Activated CD4-positive, alpha-beta T cell treated with anti-CD3 and anti-CD28 coated beads, Interleukin-2, amount 10 ng/mL, durations not matched to agents 7 days and 5 days (primary cell): ENCODE results near the gene ST6GALNAC2. TPM values are rescaled to one million over a fixed set of nuclear protein-coding genes. Genes with fewer than 3 reads are reported as not detected.

Experiments used
- CTCF ChIA-PET: fragments of 350-600 bp; sonication (Branson Sonifier 250); formaldehyde crosslinking; loops from one replicate; lab custom pipeline; 2021; ENCODE audit warnings: antibody characterized with exemption; lab: Charles Lee
- POLR2A ChIA-PET: fragments of 350-600 bp; sonication (Branson Sonifier 250); formaldehyde crosslinking; loops from one replicate; lab custom pipeline; 2021; ENCODE audit warnings: antibody characterized with exemption; lab: Charles Lee
- DNase-seq: peaks from one replicate; pipeline ENCODE4 v3.0.0-alpha.2; 2020
- H3K27ac Mint-ChIP-seq: one replicate; pipeline ENCODE4 v1.8.0; 2021; ENCODE audit warnings: mild to moderate bottlenecking, moderate library complexity, mixed read lengths
- H3K27me3 Mint-ChIP-seq: one replicate; pipeline ENCODE4 v1.8.0; 2021; ENCODE audit warnings: mixed read lengths
- H3K36me3 Mint-ChIP-seq: one replicate; pipeline ENCODE4 v1.8.0; 2021; ENCODE audit warnings: low read depth, mixed read lengths
- H3K4me1 Mint-ChIP-seq: one replicate; pipeline ENCODE4 v1.8.0; 2021; ENCODE audit warnings: mixed read lengths
- H3K4me3 Mint-ChIP-seq: one replicate; pipeline ENCODE4 v1.8.0; 2021; ENCODE audit warnings: mild to moderate bottlenecking, moderate library complexity, mixed read lengths
- H3K9me3 Mint-ChIP-seq: one replicate; pipeline ENCODE4 v1.8.0; 2021; ENCODE audit warnings: mixed read lengths
- total RNA-seq, 2 experiments: library from RNA; stranded (reverse); gene quantifications; one replicate each; pipeline ENCODE4 v1.2.3, GENCODE V29; 2021

ST6GALNAC2 gene
- total RNA-seq, 2 experiments from 2014 or later = not detected

- H3K36me3 Mint-ChIP-seq = no peaks in the 10 kb centered on the region
- H3K9me3 Mint-ChIP-seq = no peaks in the 10 kb centered on the region
- CTCF ChIA-PET = interaction anchor here (0.7 to 2.0 kb wide), 4 partner anchors 13 to 38 kb away, joined by 3 to 10 read pairs (median 4); no protein-coding TSS in a partner anchor
- no peak overlapping the region for H3K4me3 Mint-ChIP-seq
- H3K27me3 Mint-ChIP-seq = peaks cover 57% of the 10 kb centered on the region
- H3K4me1 Mint-ChIP-seq = peaks cover 10% of the 10 kb centered on the region
- POLR2A ChIA-PET = no interaction called here
- no peak overlapping the region for H3K27ac Mint-ChIP-seq
- DNase-seq = peak; percentile 23
Measured at GRCh38 chr17:76540381-76541300, 45.0 kb downstream of the ST6GALNAC2 start.

- H3K4me3 Mint-ChIP-seq = peak within 1 kb of the TSS; percentile 25
- no peak within 1 kb of the TSS for H3K27ac Mint-ChIP-seq
- CTCF ChIA-PET = interaction anchor here (0.7 to 2.0 kb wide), 4 partner anchors 11 to 37 kb away, joined by 3 to 10 read pairs (median 4); no protein-coding TSS in a partner anchor
- POLR2A ChIA-PET = no interaction called here
- peaks cover 60% of the 10 kb centered on the region for H3K27me3 Mint-ChIP-seq
- no peaks in the 10 kb centered on the region for H3K36me3 Mint-ChIP-seq
- H3K9me3 Mint-ChIP-seq = no peaks in the 10 kb centered on the region
- DNase-seq = no peak
- H3K4me1 Mint-ChIP-seq = peaks cover 10% of the 10 kb centered on the region
Measured at GRCh38 chr17:76539631-76540271, 45.9 kb downstream of the ST6GALNAC2 start, which contains the start of gene PRCD. Gene PRCD (plus strand): TSS chr17:76540044. CDS start chr17:76540142, 98 bp downstream.

GRCh38 chr17:76538941-76539570 is 46.6 kb downstream of the ST6GALNAC2 start:
- POLR2A ChIA-PET = no interaction called here

GRCh38 chr17:76538281-76538931 is 47.3 kb downstream of the ST6GALNAC2 start:
- POLR2A ChIA-PET = no interaction called here
- CTCF ChIA-PET = interaction anchor here (1.5 kb wide), 1 partner anchor 10 kb away, joined by 4 read pairs; no protein-coding TSS in a partner anchor

More at GRCh38 chr17:76538941-76539570, 46.6 kb downstream of the ST6GALNAC2 start:
- Mint-ChIP-seq H3K9me3 (no peaks in the 10 kb centered on the region), H3K36me3 (no peaks in the 10 kb centered on the region), H3K4me1 (peaks cover 9% of the 10 kb centered on the region), H3K27ac (no peak overlapping the region), H3K27me3 (peaks cover 57% of the 10 kb centered on the region), H3K4me3 (peak overlapping the region; percentile 25)
- DNase-seq = no peak
- CTCF ChIA-PET = interaction anchor here (1.5 to 2.0 kb wide), 3 partner anchors 10 to 36 kb away, joined by 4 to 10 read pairs (median 4); no protein-coding TSS in a partner anchor

GRCh38 chr17:76537578-76538280 is 47.9 kb downstream of the ST6GALNAC2 start, which contains the start of gene CYGB:
Gene CYGB (minus strand): TSS chr17:76537709. CDS start chr17:76537542, 167 bp downstream.
- ChIA-PET CTCF (no interaction called here), POLR2A (no interaction called here)
- peaks cover 6% of the 10 kb centered on the region for H3K4me1 Mint-ChIP-seq
- H3K4me3 Mint-ChIP-seq = no peak within 1 kb of the TSS
- no peaks in the 10 kb centered on the region for H3K9me3 Mint-ChIP-seq
- DNase-seq = no peak
- no peaks in the 10 kb centered on the region for H3K36me3 Mint-ChIP-seq
- H3K27me3 Mint-ChIP-seq = peaks cover 52% of the 10 kb centered on the region
- H3K27ac Mint-ChIP-seq = no peak within 1 kb of the TSS

More at GRCh38 chr17:76538281-76538931, 47.3 kb downstream of the ST6GALNAC2 start:
- Mint-ChIP-seq H3K4me3 (peak overlapping the region; percentile 25), H3K27ac (no peak overlapping the region), H3K27me3 (peaks cover 53% of the 10 kb centered on the region), H3K4me1 (peaks cover 6% of the 10 kb centered on the region), H3K36me3 (no peaks in the 10 kb centered on the region), H3K9me3 (no peaks in the 10 kb centered on the region)
- no peak for DNase-seq

GRCh38 chr17:76537288-76537577 is 48.4 kb downstream of the ST6GALNAC2 start:
- DNase-seq = no peak
- ChIA-PET CTCF (no interaction called here), POLR2A (no interaction called here)
- Mint-ChIP-seq H3K4me3 (no peak overlapping the region), H3K9me3 (no peaks in the 10 kb centered on the region), H3K4me1 (peaks cover 6% of the 10 kb centered on the region), H3K27me3 (peaks cover 48% of the 10 kb centered on the region), H3K36me3 (no peaks in the 10 kb centered on the region), H3K27ac (no peak overlapping the region)

GRCh38 chr17:76536511-76537287 is 49.0 kb downstream of the ST6GALNAC2 start:
- H3K4me3 Mint-ChIP-seq = no peak overlapping the region
- no peak overlapping the region for H3K27ac Mint-ChIP-seq
- CTCF ChIA-PET = interaction anchor here (0.5 to 3.2 kb wide), 3 partner anchors 13 to 27 kb away, joined by 3 to 16 read pairs (median 3); no protein-coding TSS in a partner anchor
- H3K4me1 Mint-ChIP-seq = peaks cover 6% of the 10 kb centered on the region
- peaks cover 44% of the 10 kb centered on the region for H3K27me3 Mint-ChIP-seq
- POLR2A ChIA-PET = no interaction called here
- H3K36me3 Mint-ChIP-seq = no peaks in the 10 kb centered on the region
- no peak for DNase-seq
- no peaks in the 10 kb centered on the region for H3K9me3 Mint-ChIP-seq

- no peaks in the 10 kb centered on the region for H3K36me3 Mint-ChIP-seq
- H3K4me3 Mint-ChIP-seq = no peak overlapping the region
- ChIA-PET POLR2A (no interaction called here), CTCF (interaction anchor here (0.5 to 3.2 kb wide), 3 partner anchors 13 to 28 kb away, joined by 3 to 16 read pairs (median 3); no protein-coding TSS in a partner anchor)
- peaks cover 6% of the 10 kb centered on the region for H3K4me1 Mint-ChIP-seq
- H3K27me3 Mint-ChIP-seq = peaks cover 41% of the 10 kb centered on the region
- DNase-seq = no peak
- H3K9me3 Mint-ChIP-seq = no peaks in the 10 kb centered on the region
- no peak overlapping the region for H3K27ac Mint-ChIP-seq
Measured at GRCh38 chr17:76535788-76536510, 49.7 kb downstream of the ST6GALNAC2 start.

- Mint-ChIP-seq H3K27ac (peak overlapping the region; percentile 46), H3K9me3 (no peaks in the 10 kb centered on the region), H3K27me3 (peaks cover 34% of the 10 kb centered on the region), H3K4me3 (no peak overlapping the region), H3K4me1 (peaks cover 5% of the 10 kb centered on the region), H3K36me3 (no peaks in the 10 kb centered on the region)
- POLR2A ChIA-PET = no interaction called here
- CTCF ChIA-PET = interaction anchor here (3.2 kb wide), 1 partner anchor 12 kb away, joined by 16 read pairs; no protein-coding TSS in a partner anchor
- no peak for DNase-seq
Measured at GRCh38 chr17:76534831-76535732, 50.6 kb downstream of the ST6GALNAC2 start.
